SJSA1 (cell line): ENCODE data around the gene NUDT3. TPM values are rescaled to one million over a fixed set of nuclear protein-coding genes. Genes with fewer than 3 reads are reported as not detected.
A peak's percentile ranks its signal among the peaks of the same experiment; 100 is the strongest.
"Not testable (repeated sequence)": the region's sequence is repeated elsewhere in the genome, so short reads cannot be mapped to it uniquely, and the experiment has no call there.

Experiments used
- DNase-seq, 2 experiments: peaks; one replicate each; pipeline ENCODE4 v3.0.0-alpha.2; 2015 to 2020; ENCODE audit warnings: low spot score in 2 of 2, low read depth in 1 of 2
- H3K27ac ChIP-seq: fragments of 250-450 bp; sonication (Bioruptor Pico); 2 replicates; pipeline ENCODE4 v1.5.1; 2020; ENCODE audit warnings: mild to moderate bottlenecking, moderate library complexity
- H3K27me3 ChIP-seq: fragments of 250-450 bp; sonication (Bioruptor Pico); replicated peaks from 2 replicates; pipeline ENCODE4 v1.5.1; 2020; ENCODE audit warnings: mild to moderate bottlenecking, moderate library complexity
- H3K36me3 ChIP-seq: fragments of 250-450 bp; sonication (Bioruptor Pico); 2 replicates; pipeline ENCODE4 v1.5.1; 2020; ENCODE audit warnings: mild to moderate bottlenecking
- H3K4me1 ChIP-seq: fragments of 250-450 bp; sonication (Bioruptor Pico); replicated peaks from 2 replicates; pipeline ENCODE4 v1.6.1; 2021; ENCODE audit warnings: mild to moderate bottlenecking
- H3K4me3 ChIP-seq: fragments of 250-450 bp; sonication (Bioruptor Pico); 2 replicates; pipeline ENCODE4 v1.5.1; 2020; ENCODE audit warnings: mild to moderate bottlenecking
- H3K9me3 ChIP-seq: fragments of 250-450 bp; sonication (Bioruptor Pico); replicated peaks from 2 replicates; pipeline ENCODE4 v1.5.1; 2020; ENCODE audit warnings: mild to moderate bottlenecking
- total RNA-seq: library from RNA; depleted of rRNA; stranded (reverse); fragments of >200 nt; shearing (Covaris generic); gene quantifications from 2 replicates; pipeline ENCODE4 v1.2.3, GENCODE V29; 2014

The NUDT3 gene
- total RNA-seq, 1 experiment from 2014 or later = 20.2 TPM

GRCh38 chr6:34269132-34269531, 123.3 kb downstream of the NUDT3 start:
- not testable (repeated sequence) for H3K36me3 ChIP-seq, H3K4me1 ChIP-seq, H3K27me3 ChIP-seq, DNase-seq, H3K9me3 ChIP-seq, H3K4me3 ChIP-seq, H3K27ac ChIP-seq

- Histone ChIP-seq H3K4me1 (no peaks in the 10 kb centered on the region), H3K36me3 (no peaks in the 10 kb centered on the region), H3K27ac (no peak overlapping the region), H3K9me3 (no peaks in the 10 kb centered on the region), H3K27me3 (no peaks in the 10 kb centered on the region), H3K4me3 (no peak overlapping the region)
- no peak for DNase-seq
These were observed 124.7 kb downstream of the NUDT3 start for GRCh38 chr6:34267746-34268145.

DNA sequence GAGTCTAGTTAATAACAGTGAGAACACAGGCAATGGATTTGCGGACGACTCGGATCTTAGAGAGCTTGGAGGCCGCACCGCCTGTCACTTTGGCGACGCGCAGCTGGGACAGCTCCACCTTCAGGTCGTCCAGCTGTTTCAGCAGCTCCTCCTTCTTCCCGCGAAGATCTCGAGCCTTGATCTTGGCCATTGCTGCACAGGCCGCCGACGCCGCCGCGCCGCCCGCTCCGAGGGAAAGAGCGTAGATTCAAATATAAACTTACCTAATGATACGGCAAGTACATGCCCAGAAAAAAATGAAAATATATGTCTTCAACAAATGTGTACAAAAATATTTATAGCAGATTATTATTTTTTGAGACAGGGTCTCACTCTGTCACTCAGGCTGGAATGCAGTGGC, 129.0 kb downstream of the NUDT3 start:
- not testable (repeated sequence) for H3K36me3 ChIP-seq, DNase-seq, H3K4me3 ChIP-seq

DNA sequence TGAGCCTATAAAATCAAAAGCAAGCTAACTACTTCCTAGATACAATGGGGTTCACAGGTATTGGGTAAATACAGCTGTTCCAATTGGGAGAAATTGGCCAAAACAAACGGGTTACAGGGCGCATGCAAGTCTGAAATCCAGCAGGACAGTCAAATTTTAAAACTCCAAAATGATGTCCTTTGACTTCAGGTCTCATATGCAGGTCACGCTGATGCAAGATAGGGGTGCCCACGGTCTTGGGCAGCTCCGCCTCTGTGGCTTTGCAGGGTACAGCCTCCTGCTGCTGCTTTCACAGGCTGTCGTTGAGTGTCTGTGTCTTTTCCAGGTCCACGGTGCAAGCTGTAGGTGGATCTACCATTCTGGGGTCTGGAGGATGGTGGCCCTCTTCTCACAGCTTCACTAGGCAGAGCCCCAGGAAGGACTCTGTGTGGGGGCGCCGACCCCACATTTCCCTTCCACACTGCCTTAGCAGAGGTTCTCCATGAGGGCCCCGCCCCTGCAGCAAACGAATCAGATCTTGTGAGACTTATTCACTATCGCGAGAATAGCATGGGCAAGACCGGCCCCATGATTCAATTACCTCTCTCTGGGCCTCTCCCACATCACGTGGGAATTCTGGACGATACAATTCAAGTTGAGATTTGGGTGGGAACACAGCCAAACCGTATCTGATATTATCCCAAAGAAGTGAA, 131.7 kb downstream of the NUDT3 start:
- DNase-seq = no peak
- no peak overlapping the region for H3K4me3 ChIP-seq
- H3K27ac ChIP-seq = no peak overlapping the region
- H3K27me3 ChIP-seq = no peaks in the 10 kb centered on the region
- no peaks in the 10 kb centered on the region for H3K4me1 ChIP-seq
- H3K9me3 ChIP-seq = no peaks in the 10 kb centered on the region
- H3K36me3 ChIP-seq = no peaks in the 10 kb centered on the region

More for the DNA sequence above, 129.0 kb downstream of the NUDT3 start:
- H3K9me3 ChIP-seq, H3K4me1 ChIP-seq, H3K27me3 ChIP-seq, H3K27ac ChIP-seq: not testable (repeated sequence)

DNA sequence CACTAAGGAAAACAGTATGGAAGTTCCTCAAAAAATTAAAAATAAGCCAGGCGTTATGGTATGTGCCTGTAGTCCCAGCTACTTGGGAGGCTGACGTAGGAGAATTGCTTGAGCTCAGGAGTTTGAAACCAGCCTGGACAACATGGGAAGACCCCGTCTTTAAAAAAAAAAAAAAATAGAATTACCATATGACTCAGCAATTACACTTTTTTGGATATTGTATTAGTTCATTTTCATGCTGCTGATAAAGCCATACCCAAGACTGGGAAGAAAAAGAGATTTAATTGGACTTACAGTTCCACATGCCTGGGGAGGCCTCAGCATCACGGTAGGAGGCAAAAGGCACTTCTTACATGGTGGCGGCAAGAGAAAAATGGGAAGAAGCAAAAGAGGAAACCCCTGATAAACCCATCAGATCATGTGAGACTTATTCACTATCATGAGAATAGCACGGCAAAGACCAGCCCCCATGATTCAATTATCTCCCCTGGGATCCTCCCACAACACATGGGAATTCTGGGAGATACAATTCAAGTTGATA, 132.9 kb downstream of the NUDT3 start:
- Histone ChIP-seq H3K27ac (no peak overlapping the region), H3K4me1 (no peaks in the 10 kb centered on the region), H3K36me3 (no peaks in the 10 kb centered on the region), H3K4me3 (no peak overlapping the region), H3K27me3 (no peaks in the 10 kb centered on the region), H3K9me3 (no peaks in the 10 kb centered on the region)
- no peak for DNase-seq

DNA sequence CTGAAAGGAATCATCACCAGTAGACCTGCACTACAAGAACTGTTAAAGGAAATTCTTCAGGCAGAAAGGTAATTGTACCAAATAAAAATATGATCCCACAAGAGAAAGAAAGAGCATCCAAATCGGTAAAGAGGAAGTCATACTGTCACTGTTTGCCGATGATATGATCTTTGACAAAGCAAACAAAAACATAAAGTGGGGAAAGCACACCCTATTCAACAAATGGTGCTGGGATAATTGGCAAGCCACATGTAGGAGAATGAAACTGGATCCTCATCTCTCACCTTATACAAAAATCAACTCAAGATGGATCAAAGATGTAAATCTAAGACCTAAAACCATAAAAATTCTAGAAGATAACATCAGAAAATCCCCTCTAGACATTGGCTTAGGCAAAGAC, 140.1 kb downstream of the NUDT3 start:
- not testable (repeated sequence) for H3K36me3 ChIP-seq, H3K27ac ChIP-seq, H3K9me3 ChIP-seq, DNase-seq, H3K27me3 ChIP-seq, H3K4me3 ChIP-seq
- H3K4me1 ChIP-seq = peaks cover 20% of the 10 kb centered on the region

DNA sequence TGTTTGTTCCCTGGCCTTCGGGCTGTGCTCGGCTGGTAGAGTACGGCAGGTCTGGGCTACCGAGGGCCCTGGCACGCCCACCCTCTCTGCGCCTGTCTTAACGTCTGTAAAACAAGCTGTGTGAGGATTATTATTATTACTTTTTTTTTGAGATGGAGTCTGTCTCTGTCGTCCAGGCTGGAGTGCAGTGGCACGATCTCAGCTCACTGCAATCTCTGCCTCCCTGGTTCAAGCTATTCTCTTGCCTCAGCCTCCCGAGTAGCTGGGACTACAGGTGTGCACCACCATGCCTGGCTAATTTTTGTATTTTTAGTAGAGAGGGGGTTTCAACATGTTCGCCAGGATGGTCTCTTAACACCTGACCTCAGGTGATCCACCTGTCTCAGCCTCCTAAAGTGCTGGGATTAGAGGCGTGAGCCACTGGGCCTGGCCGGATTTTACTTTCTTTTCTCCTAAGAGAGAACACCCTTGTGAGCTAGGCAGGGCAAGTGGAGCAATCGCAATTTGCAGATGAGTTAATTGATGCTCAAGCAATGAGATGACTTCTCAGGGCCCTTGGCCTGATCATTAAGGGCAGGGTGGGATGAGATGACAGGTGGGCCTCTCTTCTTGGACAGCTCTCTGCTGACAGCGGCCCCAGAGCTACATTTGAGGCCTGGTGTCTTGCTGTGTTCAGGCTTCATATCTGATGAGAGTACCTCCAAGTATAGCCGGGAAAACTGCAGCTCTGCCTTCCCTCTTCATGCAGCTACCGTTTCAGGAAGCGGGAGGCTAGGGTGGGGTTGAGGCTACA, 142.8 kb downstream of the NUDT3 start:
- H3K27ac ChIP-seq = peak overlapping the region; percentile 67
- peak overlapping the region; percentile 65 for H3K4me3 ChIP-seq
- no peaks in the 10 kb centered on the region for H3K9me3 ChIP-seq
- peak in 1 of 2 experiments; percentile 81 for DNase-seq
- H3K4me1 ChIP-seq = peaks cover 40% of the 10 kb centered on the region
- no peaks in the 10 kb centered on the region for H3K27me3 ChIP-seq
- H3K36me3 ChIP-seq = peaks cover 18% of the 10 kb centered on the region

GRCh38 chr6:34248727-34249468, 143.6 kb downstream of the NUDT3 start, which contains the start of gene SMIM29:
SMIM29 (minus strand) TSS chr6:34249006; CDS start chr6:34247791, 1,215 bp downstream.
- DNase-seq = peak; percentile 85 to 97
- peak within 1 kb of the TSS; percentile 67 for H3K27ac ChIP-seq
- H3K4me3 ChIP-seq = peak within 1 kb of the TSS; percentile 65
- H3K36me3 ChIP-seq = peaks cover 18% of the 10 kb centered on the region
- H3K27me3 ChIP-seq = no peaks in the 10 kb centered on the region
- H3K9me3 ChIP-seq = no peaks in the 10 kb centered on the region
- peaks cover 47% of the 10 kb centered on the region for H3K4me1 ChIP-seq

DNA sequence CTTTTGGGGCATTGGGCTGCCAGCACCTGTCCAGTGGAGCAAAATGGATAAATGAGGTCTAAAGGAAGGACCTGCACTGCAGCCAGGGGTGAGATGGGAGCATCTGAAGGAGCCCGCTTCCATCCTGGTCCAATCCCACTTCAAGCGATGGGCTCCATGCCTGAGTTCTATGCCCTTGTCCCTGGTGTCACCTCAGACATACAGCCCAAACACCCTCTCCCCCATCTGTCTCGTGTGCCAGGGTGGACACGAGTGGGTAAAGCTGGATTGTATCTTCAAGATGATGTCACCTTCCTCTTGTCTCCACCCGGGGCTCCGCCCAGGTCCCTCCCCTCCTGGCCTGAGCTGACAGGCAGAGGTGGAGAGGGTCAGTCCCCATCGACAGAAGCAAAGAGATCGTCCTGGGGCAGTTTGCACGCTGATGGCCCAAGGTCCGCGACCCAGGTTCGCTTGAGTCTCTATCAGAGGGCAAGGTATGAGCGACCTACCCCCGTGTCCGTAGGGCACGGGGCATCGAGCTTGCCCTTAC, 144.2 kb downstream of the NUDT3 start:
- peaks cover 54% of the 10 kb centered on the region for H3K4me1 ChIP-seq
- no peaks in the 10 kb centered on the region for H3K27me3 ChIP-seq
- no peaks in the 10 kb centered on the region for H3K9me3 ChIP-seq
- peak overlapping the region; percentile 27 for H3K27ac ChIP-seq
- H3K4me3 ChIP-seq = peak overlapping the region; percentile 65
- peak; percentile 57 to 70 for DNase-seq
- H3K36me3 ChIP-seq = peaks cover 25% of the 10 kb centered on the region

DNA sequence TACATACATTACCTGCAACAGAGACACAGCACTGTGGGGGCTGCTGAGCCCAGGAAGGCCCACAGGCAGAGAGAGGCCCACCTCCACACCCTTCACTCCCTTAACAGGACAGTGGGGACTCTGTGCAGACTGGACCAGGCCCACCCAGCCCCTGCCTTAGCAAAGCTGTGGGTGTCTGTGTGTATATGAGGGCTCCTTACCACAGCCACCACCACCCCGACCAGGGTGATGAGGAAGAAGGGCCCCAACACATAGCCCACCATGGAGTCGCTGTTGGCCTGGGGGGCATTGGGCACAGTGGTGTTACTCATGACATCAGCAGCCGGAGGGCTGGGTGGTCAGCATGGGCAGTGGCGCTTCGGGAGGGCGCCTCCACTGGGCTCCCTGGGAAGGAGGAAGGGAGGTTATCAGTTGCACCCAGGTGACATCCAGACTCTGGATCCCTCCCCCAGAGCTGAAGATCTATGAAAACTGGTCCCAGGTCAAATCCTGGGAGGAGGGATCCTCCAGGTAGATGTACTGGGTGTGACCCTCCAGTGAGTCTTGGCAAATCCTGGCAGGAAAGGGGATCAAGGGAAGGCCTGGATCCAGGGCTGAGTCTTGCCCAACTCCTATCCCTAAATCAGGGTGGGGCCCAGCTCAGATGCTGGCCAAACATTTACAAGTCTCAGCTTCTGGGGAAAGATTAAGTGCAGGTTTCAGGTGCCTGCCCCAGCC, 144.8 kb downstream of the NUDT3 start:
- Histone ChIP-seq H3K4me1 (peaks cover 60% of the 10 kb centered on the region), H3K27me3 (no peaks in the 10 kb centered on the region), H3K4me3 (peak overlapping the region; percentile 65), H3K36me3 (peaks cover 31% of the 10 kb centered on the region), H3K27ac (no peak overlapping the region), H3K9me3 (no peaks in the 10 kb centered on the region)
- no peak for DNase-seq

GRCh38 chr6:34246563-34247391, 145.7 kb downstream of the NUDT3 start:
- Histone ChIP-seq H3K27ac (peak overlapping the region; percentile 31), H3K4me1 (peaks cover 68% of the 10 kb centered on the region), H3K4me3 (no peak overlapping the region), H3K36me3 (peaks cover 39% of the 10 kb centered on the region), H3K27me3 (no peaks in the 10 kb centered on the region), H3K9me3 (no peaks in the 10 kb centered on the region)
- DNase-seq = peak; percentile 61 to 78

DNA sequence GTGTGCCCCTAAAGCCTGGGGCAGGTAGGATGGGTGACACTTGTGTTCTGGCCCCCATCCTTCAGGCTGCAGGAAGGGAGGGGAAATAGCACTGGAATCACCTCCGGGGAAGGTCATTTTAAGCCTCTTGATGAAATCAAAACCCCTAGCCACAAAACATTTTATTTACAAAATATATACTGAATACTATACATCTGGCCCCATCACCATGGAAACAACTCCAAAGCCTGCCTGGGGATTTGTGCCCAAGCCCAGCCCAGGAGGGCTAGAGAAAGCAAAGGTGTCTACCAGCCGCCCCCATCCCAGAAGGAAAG, 146.3 kb downstream of the NUDT3 start:
- Histone ChIP-seq H3K27ac (peak overlapping the region; percentile 31; the same call in 1 of the 2 replicates), H3K27me3 (no peaks in the 10 kb centered on the region), H3K4me1 (peaks cover 69% of the 10 kb centered on the region), H3K9me3 (no peaks in the 10 kb centered on the region), H3K36me3 (peaks cover 45% of the 10 kb centered on the region), H3K4me3 (no peak overlapping the region)
- no peak for DNase-seq
